Fibroblast of peridontal ligament (primary cell): Measurements from ENCODE around the gene MKI67.
A peak's percentile ranks its signal among the peaks of the same experiment; 100 is the strongest.
"Not testable (repeated sequence)": the region's sequence is repeated elsewhere in the genome, so short reads cannot be mapped to it uniquely, and the experiment has no call there.

Experiments
- DNase-seq: peaks from one replicate; pipeline ENCODE4 v3.0.0-alpha.2; 2010; ENCODE audit errors: extremely low read depth

MKI67 gene

GRCh38 chr10:128125944-128126764 lies at the start of gene MKI67:
TSS of gene MKI67 (minus strand) at chr10:128126423. CDS start at chr10:128125667, 756 bp downstream.
- DNase-seq, result peak; percentile 81

- no peak for DNase-seq
Observed at GRCh38 chr10:128174581-128175559, 48.6 kb upstream of the MKI67 start.

GRCh38 chr10:128173386-128173785 lies 47.2 kb upstream of the MKI67 start:
- no peak for DNase-seq

GRCh38 chr10:128172756-128173155 lies 46.5 kb upstream of the MKI67 start:
- no peak for DNase-seq

DNA sequence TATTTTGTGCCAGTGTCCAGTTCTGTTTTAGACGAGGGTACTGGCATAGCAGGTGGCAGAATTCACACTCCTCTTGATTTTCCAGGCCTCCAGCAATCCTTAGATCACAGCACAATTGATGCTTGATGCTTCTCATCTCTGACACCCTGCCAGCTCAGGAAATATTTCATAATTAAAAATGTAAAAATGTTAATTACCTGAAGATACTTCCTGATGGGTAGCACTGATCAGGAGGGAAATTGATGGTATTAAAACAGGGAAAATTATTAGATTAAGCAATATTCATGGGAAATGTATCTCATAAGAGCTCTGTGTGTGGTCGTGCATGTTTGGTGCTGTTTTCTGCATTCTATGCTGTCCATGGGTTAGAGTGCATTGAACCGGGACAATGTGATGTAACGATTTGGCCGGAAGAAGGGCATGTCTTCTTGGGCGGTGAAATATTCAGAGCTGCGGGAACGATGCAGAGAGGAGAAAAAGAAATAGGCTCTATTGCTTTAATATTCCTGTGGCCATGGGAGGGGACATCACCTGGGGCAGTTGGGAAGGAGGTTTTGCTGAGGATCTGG lies 43.7 kb upstream of the MKI67 start:
- DNase-seq, result no peak

- DNase-seq, result no peak
Observed at GRCh38 chr10:128167926-128168520, 41.8 kb upstream of the MKI67 start.

DNA sequence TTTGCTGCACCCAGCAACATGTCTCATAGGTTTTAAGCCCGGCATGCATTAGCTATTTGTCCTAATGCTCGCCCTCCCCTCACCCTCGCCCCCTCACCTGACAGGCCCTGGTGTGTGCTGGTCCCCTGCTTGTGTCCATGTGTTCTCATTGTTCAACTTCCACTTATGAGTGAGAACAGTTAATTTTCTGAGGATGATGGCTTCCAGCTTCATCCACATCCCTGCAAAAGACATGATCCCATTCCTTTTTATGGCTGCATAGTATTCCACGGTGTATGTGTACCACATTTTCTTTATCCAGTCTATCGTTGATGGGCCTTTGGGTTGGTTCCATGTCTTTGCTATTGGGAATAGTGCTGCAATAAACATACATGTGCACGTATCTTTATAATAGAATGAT lies 40.9 kb upstream of the MKI67 start:
- DNase-seq, result not testable (repeated sequence)

GRCh38 chr10:128166151-128166550 lies 39.9 kb upstream of the MKI67 start:
- DNase-seq, result no peak

GRCh38 chr10:128165536-128165935 lies 39.3 kb upstream of the MKI67 start:
- DNase-seq, result no peak

DNA sequence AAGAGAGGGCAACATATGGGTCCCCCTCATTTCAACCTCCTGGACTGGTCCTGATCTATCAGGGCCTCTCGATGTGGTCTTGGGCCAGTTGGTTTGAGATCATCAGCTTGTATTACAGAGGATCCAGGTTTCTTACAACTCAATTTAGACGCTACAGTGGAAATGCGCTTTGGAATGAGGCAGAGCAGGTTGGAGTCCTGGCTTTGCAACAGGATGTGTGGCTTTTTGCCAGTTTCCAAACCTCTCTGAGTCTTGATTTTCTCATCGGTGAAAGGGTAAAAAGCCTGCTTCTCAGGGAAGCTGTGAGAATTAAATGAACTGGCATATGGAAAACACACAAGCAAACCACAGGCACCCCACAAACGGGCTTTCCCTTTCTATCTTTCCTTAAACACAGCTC lies 37.5 kb upstream of the MKI67 start:
- no peak for DNase-seq

DNA sequence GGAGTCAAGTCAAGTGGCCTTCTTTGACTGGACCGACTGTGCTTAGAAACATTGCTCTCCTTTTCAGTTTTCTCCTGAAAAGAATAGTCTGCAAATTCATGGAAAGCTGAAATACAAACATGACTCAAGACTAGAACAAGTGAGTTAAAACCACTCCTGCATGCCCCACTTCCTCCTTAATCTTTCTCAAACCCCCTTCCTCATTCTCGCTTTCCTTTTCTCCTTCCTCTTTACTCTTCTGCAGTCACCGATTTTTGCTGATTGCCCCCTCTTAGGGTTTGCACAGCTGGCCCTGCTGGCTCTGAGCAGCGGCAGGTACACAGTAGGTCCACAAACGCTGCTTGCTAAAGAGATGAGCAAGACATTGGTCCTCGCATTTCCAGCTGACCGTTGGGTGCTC lies 34.8 kb upstream of the MKI67 start:
- DNase-seq, result no peak

DNA sequence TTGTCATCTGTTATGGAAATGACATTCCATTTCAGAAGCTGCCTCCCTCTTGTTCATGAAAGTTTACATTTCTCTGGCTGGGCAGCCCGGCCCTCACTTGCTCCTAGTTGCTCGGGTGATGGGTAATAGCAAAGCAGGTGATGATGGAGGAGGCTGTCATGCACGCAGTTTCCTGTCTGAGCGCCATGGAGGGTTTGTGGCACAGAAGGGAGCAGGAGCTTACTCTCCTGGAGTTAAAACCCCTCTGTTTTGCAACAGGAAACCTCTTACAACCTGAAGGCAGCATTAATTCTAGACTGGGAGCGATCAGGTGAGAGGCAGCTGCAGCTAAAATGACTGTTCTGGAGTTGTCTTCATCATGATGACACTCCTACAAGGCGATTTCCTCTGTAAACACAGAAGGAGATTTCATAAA lies 34.1 kb upstream of the MKI67 start:
- DNase-seq, result no peak

DNA sequence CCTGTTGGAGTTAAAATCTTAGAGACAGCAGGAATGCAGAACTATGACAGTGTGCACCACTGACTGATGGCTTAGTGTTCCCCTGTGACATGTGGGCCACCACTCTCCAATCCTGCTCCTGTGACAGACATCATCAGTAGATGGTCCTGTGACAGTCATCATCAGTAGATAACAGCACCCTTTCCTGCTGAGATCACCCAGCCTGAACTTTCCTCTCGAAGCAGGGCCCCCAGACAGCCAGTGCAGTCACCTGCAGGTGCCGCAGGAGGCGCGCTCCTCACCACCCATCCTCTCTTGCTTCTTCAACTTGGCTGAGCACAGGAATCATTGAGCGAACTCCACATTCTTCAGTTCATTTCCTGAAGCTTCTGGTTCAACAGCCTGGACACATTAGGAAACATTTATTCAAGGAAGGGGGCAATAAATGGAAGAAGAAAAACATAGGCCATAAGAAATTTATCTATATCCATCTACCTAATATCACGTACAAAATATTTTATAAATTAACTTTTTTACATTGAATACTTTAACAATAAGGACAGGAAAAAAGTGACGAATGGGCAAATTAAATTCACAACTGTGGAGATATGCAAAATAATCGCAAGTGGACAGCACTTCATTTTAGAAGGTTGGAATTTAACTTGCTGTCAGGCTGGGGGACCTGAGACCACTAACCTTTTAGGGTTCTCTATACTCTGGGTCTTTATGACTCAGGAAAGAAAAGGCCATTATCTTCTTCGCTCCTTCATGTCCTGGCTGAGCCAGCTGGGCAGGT lies 32.0 kb upstream of the MKI67 start:
- no peak for DNase-seq

DNA sequence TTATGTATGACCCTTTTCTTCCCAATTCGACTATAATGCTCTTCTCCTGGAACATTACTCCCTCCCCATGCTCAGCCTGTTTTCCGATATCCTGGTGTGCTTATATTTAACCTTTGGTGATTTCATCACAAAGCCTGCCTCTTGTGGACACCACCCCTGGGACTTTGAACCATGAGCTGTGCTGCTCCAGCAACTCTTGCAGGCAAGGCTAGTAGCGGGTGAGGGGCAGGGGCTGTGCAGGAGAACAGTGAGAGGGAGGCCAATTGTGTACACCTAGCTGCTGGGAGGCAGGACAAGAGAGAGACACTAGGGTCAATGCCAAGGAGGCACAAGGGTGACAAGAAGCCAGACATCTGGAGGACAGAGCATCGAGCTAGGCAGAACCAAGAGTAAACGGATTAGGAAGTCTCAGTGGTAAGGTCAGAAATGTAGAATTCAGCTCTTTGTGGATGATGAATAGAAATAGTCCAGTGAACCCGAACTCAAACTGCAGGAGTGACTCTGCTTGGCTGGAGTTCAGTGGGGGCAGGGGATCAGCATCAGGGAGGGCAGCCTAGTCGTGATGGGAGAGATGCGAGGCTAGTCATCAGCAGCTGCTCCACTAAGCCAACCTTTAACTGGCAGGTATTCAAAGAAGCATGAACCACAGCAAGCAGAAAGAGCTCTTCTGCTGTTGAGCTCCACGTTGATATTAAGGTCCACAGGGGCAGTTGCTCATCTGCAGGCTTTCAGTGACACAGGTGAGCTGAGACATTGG lies 31.0 kb upstream of the MKI67 start:
- no peak for DNase-seq

- DNase-seq, result no peak
Observed at GRCh38 chr10:128152741-128153580, 26.7 kb upstream of the MKI67 start.

GRCh38 chr10:128151031-128151430 lies 24.8 kb upstream of the MKI67 start:
- DNase-seq, result no peak

- no peak for DNase-seq
Observed at GRCh38 chr10:128150561-128150960, 24.3 kb upstream of the MKI67 start.

- peak; percentile 36 for DNase-seq
Observed at GRCh38 chr10:128150045-128150493, 23.8 kb upstream of the MKI67 start.

- no peak for DNase-seq
Observed at GRCh38 chr10:128149267-128150014, 23.2 kb upstream of the MKI67 start.
